ENCODE data around the gene DNAH3. TPM values are rescaled to one million over a fixed set of nuclear protein-coding genes. Genes with fewer than 3 reads are reported as not detected.

DNAH3 gene
- total and polyA plus RNA-seq, 2 of the 13 experiments (the other 11 are each of a cell fraction or from before 2014, with no cell fraction given), result 0.07 to 0.08 TPM

- H3K9ac ChIP-seq (ENCODE audit: insufficient read depth, low read depth, low read length), result no peak overlapping the region
- BruUV-seq (replicated peaks), result no TSS peak
- ATAC-seq, result no peak
Observed at GRCh38 chr16:21125191-21125590, 25.5 kb downstream of the DNAH3 start.

More at GRCh38 chr16:21125191-21125590, 25.5 kb downstream of the DNAH3 start:
- no peak overlapping the region for H3K27ac ChIP-seq (ENCODE audit: extremely low read length, insufficient read depth, low read length)
- in situ Hi-C loops (cut with HindIII; ENCODE audit: extremely low pct_ligation_motif_present, low pct_unique_long_range_greater_than_20kb) (no loop called here), intact Hi-C loops (cut with micrococcal nuclease; ENCODE audit: unreplicated experiment) (no loop called here)
- FAIRE-seq (no peak), DNase-seq (ENCODE audit: low spot score) (no peak)
- H3K9me3 ChIP-seq (ENCODE audit: low read length), result no peaks in the 10 kb centered on the region
- no peak overlapping the region for H3K4me3 ChIP-seq (replicated peaks in 1 of 3; ENCODE audit: insufficient read depth in 1 of 3, low read depth in 2 of 3, low read length in 3 of 3)
- WGBS (ENCODE audit: low lambda C conversion rate), result 68% methylated on average over 7 of the region's 7 CpGs
- no peaks in the 10 kb centered on the region for H3K4me1 ChIP-seq (ENCODE audit: insufficient read depth, low read length)
- no peak overlapping the region for H3K4me2 ChIP-seq (ENCODE audit: low read depth, low read length)
- no peaks in the 10 kb centered on the region for H4K20me1 ChIP-seq (ENCODE audit: insufficient read depth, low read length)
- CTCF ChIA-PET (ENCODE audit: low intra/inter-chr PET ratio, low total read pairs), result no interaction called here
- no peaks in the 10 kb centered on the region for H3K79me2 ChIP-seq (ENCODE audit: insufficient read depth, low read length)
- TF ChIP-seq ZNF672 (CRISPR knock-in tag; IDR thresholded peaks at IDR 0.05) (no peak), ATF4 (CRISPR knock-in tag; IDR thresholded peaks at IDR 0.05) (no peak), SRF (IDR thresholded peaks at IDR 0.05; ENCODE audit: low read depth, low read length) (no peak), AKAP8 (CRISPR knock-in tag; IDR thresholded peaks at IDR 0.05) (no peak), ZNF430 (CRISPR knock-in tag; IDR thresholded peaks at IDR 0.05) (no peak), TOE1 (CRISPR knock-in tag; IDR thresholded peaks at IDR 0.05) (no peak), SNAI1 (CRISPR knock-in tag; IDR thresholded peaks at IDR 0.05; ENCODE audit: borderline replicate concordance) (no peak), THAP9 (CRISPR knock-in tag; IDR thresholded peaks at IDR 0.05; ENCODE audit: borderline replicate concordance) (no peak), ZNF225 (CRISPR knock-in tag; IDR thresholded peaks at IDR 0.05) (no peak), ZNF776 (CRISPR knock-in tag; IDR thresholded peaks at IDR 0.05) (no peak), SNAPC5 (CRISPR knock-in tag; IDR thresholded peaks at IDR 0.05; ENCODE audit: borderline replicate concordance) (no peak), TCF7L2 (IDR thresholded peaks at IDR 0.05; ENCODE audit: low read depth, low read length) (no peak), TCF7 (IDR thresholded peaks at IDR 0.05; ENCODE audit: low read depth) (no peak), MLX (CRISPR knock-in tag; IDR thresholded peaks at IDR 0.05) (no peak), RBM22 (optimal IDR thresholded peaks at IDR 0.05; ENCODE audit: low read length) (no peak), ZSCAN9 (CRISPR knock-in tag; IDR thresholded peaks at IDR 0.05; ENCODE audit: borderline replicate concordance) (no peak), YEATS2 (CRISPR knock-in tag; IDR thresholded peaks at IDR 0.05; ENCODE audit: borderline replicate concordance) (no peak), ZNF33B (CRISPR knock-in tag; IDR thresholded peaks at IDR 0.05) (no peak), DDIT3 (CRISPR knock-in tag; IDR thresholded peaks at IDR 0.05) (no peak), RXRA (CRISPR knock-in tag; IDR thresholded peaks at IDR 0.05) (no peak)
- H2AFZ ChIP-seq (ENCODE audit: low read length), result no peak overlapping the region
- H3K27me3 ChIP-seq (ENCODE audit: control insufficient read depth in 1 of 2, insufficient read depth in 2 of 2, low read length in 2 of 2), result peaks cover 2 to 17% of the 10 kb centered on the region in 2 experiments; a peak in 2 of 5 replicates
- no peaks in the 10 kb centered on the region for H3K36me3 ChIP-seq (replicated peaks in 1 of 2; ENCODE audit: control insufficient read depth in 1 of 2, insufficient read depth in 2 of 2, low read length in 2 of 2)
- POLR2A ChIA-PET, result no interaction called here

Data from HepG2 (cell line).